DND-41 (cell line): ENCODE results near the gene SPTAN1.

Experiments
- CTCF ChIP-seq: IDR thresholded peaks from 2 replicates; pipeline ENCODE4 v1.5.1; 2012; ENCODE audit warnings: borderline replicate concordance, low read length, moderate library complexity, mild to moderate bottlenecking; ENCODE audit not compliant: poor library complexity, severe bottlenecking; ENCODE audit errors: extremely low read depth
- EZH2 ChIP-seq: IDR thresholded peaks from 3 replicates; pipeline ENCODE4 v1.6.1; 2012; ENCODE audit warnings: borderline replicate concordance, low read depth, mild to moderate bottlenecking, moderate library complexity, low read length, inconsistent platforms; ENCODE audit not compliant: severe bottlenecking

GRCh38 chr9:128568470-128569078, 16.2 kb downstream of the SPTAN1 start:
- TF ChIP-seq CTCF, result no peak
- no peak for TF ChIP-seq EZH2
